Measurements from ENCODE around the gene PBXIP1.

PBXIP1 gene

GRCh38 chr1:154994269-154994587 is 38.3 kb upstream of the PBXIP1 start:
- ATAC-seq, result no peak
- no peak for TF ChIP-seq CSRNP3 (CRISPR knock-in tag; IDR thresholded peaks at IDR 0.05)
- TF ChIP-seq ZNF8 (CRISPR knock-in tag; IDR thresholded peaks at IDR 0.05), result no peak
- no peak for TF ChIP-seq TSHZ2 (CRISPR knock-in tag; IDR thresholded peaks at IDR 0.05)
- TF ChIP-seq CREB5 (CRISPR knock-in tag; IDR thresholded peaks at IDR 0.05; ENCODE audit: low read depth), result no peak
- no peak for TF ChIP-seq OSR1 (CRISPR knock-in tag; IDR thresholded peaks at IDR 0.05)
- no peak for TF ChIP-seq PATZ1 (CRISPR knock-in tag; IDR thresholded peaks at IDR 0.05; ENCODE audit: borderline replicate concordance)
- TF ChIP-seq CSDC2 (CRISPR knock-in tag; IDR thresholded peaks at IDR 0.05), result no peak
- no peak for TF ChIP-seq BACH2 (CRISPR knock-in tag; IDR thresholded peaks at IDR 0.05; ENCODE audit: borderline replicate concordance)
- no peak for TF ChIP-seq ARNTL (CRISPR knock-in tag; IDR thresholded peaks at IDR 0.05; ENCODE audit: borderline replicate concordance, low read depth)
- no peak for TF ChIP-seq ZC3H10 (CRISPR knock-in tag; IDR thresholded peaks at IDR 0.05)
- no peak for TF ChIP-seq ZNF565 (CRISPR knock-in tag; conservative IDR thresholded peaks at IDR 0.05; ENCODE audit: low read depth)
- TF ChIP-seq ESRRG (CRISPR knock-in tag; IDR thresholded peaks at IDR 0.05), result no peak
- TF ChIP-seq TCF4 (CRISPR knock-in tag; IDR thresholded peaks at IDR 0.05; ENCODE audit: borderline replicate concordance), result no peak
- no peak for TF ChIP-seq GLIS3 (CRISPR knock-in tag; IDR thresholded peaks at IDR 0.05)
- TF ChIP-seq RARB (CRISPR knock-in tag; IDR thresholded peaks at IDR 0.05), result no peak
- no peak for TF ChIP-seq POU6F1 (CRISPR knock-in tag; IDR thresholded peaks at IDR 0.05; ENCODE audit: borderline replicate concordance, low read depth)
- TF ChIP-seq ISL1 (CRISPR knock-in tag; IDR thresholded peaks at IDR 0.05), result no peak

GRCh38 chr1:154993572-154994268 is 37.8 kb upstream of the PBXIP1 start, which contains the start of gene LENEP:
Gene LENEP (plus strand): TSS chr1:154993586. CDS start chr1:154993608, 22 bp downstream.
- ATAC-seq, result no peak; the same call in 1 of the 3 replicates
- no peak for TF ChIP-seq ZNF565 (CRISPR knock-in tag; conservative IDR thresholded peaks at IDR 0.05; ENCODE audit: low read depth)
- TF ChIP-seq ISL1 (CRISPR knock-in tag; IDR thresholded peaks at IDR 0.05), result no peak
- TF ChIP-seq ZFP30 (CRISPR knock-in tag; IDR thresholded peaks at IDR 0.05), result no peak
- TF ChIP-seq POU6F1 (CRISPR knock-in tag; IDR thresholded peaks at IDR 0.05; ENCODE audit: borderline replicate concordance, low read depth), result no peak
- TF ChIP-seq ZNF70 (CRISPR knock-in tag; IDR thresholded peaks at IDR 0.05), result no peak
- TF ChIP-seq CSRNP3 (CRISPR knock-in tag; IDR thresholded peaks at IDR 0.05), result no peak
- TF ChIP-seq TOX (CRISPR knock-in tag; IDR thresholded peaks at IDR 0.05; ENCODE audit: borderline replicate concordance), result no peak
- TF ChIP-seq SNAI2 (CRISPR knock-in tag; IDR thresholded peaks at IDR 0.05), result no peak
- no peak for TF ChIP-seq ARNTL (CRISPR knock-in tag; IDR thresholded peaks at IDR 0.05; ENCODE audit: borderline replicate concordance, low read depth)
- no peak for TF ChIP-seq PATZ1 (CRISPR knock-in tag; IDR thresholded peaks at IDR 0.05; ENCODE audit: borderline replicate concordance)
- no peak for TF ChIP-seq CSDC2 (CRISPR knock-in tag; IDR thresholded peaks at IDR 0.05)
- no peak for TF ChIP-seq BACH2 (CRISPR knock-in tag; IDR thresholded peaks at IDR 0.05; ENCODE audit: borderline replicate concordance)
- TF ChIP-seq GLIS3 (CRISPR knock-in tag; IDR thresholded peaks at IDR 0.05), result no peak
- TF ChIP-seq TCF4 (CRISPR knock-in tag; IDR thresholded peaks at IDR 0.05; ENCODE audit: borderline replicate concordance), result no peak
- no peak for TF ChIP-seq ZFP3 (CRISPR knock-in tag; IDR thresholded peaks at IDR 0.05)
- TF ChIP-seq RARB (CRISPR knock-in tag; IDR thresholded peaks at IDR 0.05), result no peak
- no peak for TF ChIP-seq ZNF8 (CRISPR knock-in tag; IDR thresholded peaks at IDR 0.05)

Data from SK-N-SH treated with all-trans-retinoic acid at 6 μM for 48 hours (cell line).